Measurements from ENCODE around the gene RASD1.

RASD1 gene

DNA sequence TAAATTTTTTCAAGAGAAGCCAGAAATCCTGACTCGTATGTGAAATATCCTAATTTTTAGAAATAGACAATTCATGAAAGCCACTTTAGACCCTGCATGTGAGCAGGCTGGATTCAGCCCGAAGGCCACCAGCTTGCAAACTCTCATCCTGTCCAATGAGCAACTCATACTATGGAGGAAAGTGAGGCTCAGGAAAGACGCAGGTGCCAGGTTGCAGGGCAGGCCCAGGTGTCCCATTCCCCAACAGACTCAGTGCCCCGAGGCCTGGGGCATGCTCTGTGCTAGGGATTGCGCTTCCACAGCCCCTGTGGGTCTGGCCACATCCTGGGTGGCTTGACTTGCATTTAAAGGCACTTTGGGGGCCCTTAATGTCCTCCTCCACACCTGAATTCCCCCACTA lies 16.7 kb upstream of the RASD1 start:
- TF ChIP-seq, protein P1, sequence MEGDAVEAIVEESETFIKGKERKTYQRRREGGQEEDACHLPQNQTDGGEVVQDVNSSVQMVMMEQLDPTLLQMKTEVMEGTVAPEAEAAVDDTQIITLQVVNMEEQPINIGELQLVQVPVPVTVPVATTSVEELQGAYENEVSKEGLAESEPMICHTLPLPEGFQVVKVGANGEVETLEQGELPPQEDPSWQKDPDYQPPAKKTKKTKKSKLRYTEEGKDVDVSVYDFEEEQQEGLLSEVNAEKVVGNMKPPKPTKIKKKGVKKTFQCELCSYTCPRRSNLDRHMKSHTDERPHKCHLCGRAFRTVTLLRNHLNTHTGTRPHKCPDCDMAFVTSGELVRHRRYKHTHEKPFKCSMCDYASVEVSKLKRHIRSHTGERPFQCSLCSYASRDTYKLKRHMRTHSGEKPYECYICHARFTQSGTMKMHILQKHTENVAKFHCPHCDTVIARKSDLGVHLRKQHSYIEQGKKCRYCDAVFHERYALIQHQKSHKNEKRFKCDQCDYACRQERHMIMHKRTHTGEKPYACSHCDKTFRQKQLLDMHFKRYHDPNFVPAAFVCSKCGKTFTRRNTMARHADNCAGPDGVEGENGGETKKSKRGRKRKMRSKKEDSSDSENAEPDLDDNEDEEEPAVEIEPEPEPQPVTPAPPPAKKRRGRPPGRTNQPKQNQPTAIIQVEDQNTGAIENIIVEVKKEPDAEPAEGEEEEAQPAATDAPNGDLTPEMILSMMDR (conservative IDR thresholded peaks at IDR 0.05): no peak
- H3K27ac ChIP-seq: no peak overlapping the region

DNA sequence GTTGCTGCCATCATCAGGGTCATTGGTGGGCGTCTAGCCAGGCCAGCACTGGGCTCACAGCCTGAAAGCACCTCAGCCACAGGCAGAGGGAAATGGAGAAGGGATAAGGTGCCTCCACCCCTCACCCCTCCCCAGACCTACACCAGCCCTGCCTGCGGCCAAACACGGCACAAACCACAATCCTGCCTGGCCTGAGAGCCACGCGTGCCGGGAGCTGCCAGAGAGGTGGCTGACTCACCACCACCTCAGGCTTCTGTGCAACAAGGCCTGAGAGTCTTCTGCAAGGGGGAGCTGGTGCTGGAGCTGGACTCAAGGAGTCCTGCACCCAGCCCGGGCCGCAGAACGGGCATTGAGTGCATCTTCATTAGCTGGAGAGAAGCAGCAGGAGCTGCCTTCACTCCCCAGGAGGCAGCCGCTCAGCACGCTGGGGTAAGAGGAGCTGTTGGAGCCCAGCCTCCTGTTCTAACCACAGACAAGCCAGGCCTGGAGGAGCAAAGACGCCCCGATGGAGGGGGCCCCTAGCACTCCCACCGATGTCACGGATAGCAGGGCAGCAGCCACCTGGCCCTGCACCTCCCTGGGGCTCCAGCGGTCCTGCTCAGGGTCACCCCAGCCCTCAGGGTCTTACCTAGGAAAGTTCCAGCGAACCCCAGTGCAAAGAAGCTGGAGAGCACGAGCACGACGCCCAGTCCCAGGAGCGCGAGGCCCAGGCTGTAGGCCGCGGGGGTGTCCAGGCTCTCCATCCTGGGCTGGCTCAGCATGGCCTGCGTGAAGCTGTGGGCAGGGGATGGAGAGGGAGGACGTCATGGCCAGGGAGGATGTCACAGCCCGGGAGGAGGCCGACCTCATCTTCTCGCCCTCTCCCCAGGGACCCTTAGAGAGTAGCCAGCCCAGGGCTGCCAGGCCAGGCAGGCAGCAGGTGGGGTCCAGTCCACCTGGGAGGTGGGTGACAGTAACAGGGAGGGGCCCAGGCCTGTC lies 16.0 kb upstream of the RASD1 start:
- TF ChIP-seq, protein P1 (conservative IDR thresholded peaks at IDR 0.05): no peak
- H3K27ac ChIP-seq: no peak overlapping the region

DNA sequence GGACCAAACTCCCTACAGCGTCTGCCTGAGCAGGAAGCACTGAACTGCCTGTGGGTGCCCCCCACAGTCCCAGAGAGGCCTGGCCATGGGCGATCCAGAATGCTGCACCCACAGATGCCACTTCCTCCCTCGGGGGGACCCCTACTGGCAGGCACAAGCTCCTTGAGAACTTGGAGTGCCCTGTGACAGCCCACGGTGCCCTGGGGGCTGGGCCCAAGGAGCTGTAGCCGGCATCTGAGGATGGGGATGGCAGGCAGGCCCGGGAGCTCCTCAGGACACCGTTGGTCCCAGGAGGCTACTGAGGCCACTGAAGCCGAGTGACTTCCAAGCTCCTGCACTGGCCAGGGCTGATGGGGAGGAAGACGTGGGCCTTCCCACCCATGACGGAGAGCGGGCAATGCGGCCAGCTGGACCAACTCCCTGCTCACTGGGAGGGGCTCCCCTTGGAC lies 15.1 kb upstream of the RASD1 start:
- no peak overlapping the region for H3K27ac ChIP-seq
- TF ChIP-seq, protein P1 (conservative IDR thresholded peaks at IDR 0.05): no peak

DNA sequence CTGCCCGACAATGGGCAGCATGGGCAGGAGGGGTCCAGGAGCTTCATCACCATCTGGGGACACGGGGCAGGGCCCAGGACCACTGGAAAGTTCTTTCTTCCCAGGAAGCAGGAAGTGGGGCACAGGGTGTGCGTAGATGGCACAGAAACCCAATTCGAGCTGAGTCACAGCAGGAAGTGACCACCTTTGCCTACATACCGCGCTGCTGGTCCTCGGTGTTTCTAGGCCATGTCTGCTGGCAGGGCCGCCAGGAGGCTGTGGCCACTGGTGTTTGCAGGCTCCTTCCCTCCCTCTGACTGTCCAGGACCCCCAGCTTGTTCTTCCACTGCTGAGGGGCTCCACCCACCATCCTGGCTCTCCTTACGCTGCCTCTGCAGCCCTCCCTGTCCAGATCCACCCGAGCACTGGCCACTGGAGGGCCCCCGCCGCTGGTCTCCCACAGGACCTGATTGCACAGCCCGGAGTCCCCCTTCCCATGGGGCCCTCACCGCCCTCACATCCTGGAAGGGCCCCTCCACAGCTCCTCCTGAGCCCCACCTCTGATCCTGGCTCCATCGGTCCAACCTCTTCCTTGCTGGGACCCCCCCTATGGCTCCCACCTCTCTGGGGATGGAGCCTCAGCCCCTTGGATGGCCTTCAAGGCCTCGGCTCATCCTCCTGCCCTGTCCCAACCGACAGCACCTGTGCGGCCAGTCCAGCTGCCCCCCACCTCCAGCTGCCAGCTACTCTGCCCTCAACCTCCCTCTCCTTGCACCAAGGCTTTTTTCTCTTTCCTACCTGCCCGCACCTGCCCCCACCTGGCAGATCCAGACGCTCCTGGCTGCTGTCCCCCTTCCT lies 14.5 kb upstream of the RASD1 start:
- H3K27ac ChIP-seq: no peak overlapping the region
- TF ChIP-seq, protein P1 (conservative IDR thresholded peaks at IDR 0.05): no peak

DNA sequence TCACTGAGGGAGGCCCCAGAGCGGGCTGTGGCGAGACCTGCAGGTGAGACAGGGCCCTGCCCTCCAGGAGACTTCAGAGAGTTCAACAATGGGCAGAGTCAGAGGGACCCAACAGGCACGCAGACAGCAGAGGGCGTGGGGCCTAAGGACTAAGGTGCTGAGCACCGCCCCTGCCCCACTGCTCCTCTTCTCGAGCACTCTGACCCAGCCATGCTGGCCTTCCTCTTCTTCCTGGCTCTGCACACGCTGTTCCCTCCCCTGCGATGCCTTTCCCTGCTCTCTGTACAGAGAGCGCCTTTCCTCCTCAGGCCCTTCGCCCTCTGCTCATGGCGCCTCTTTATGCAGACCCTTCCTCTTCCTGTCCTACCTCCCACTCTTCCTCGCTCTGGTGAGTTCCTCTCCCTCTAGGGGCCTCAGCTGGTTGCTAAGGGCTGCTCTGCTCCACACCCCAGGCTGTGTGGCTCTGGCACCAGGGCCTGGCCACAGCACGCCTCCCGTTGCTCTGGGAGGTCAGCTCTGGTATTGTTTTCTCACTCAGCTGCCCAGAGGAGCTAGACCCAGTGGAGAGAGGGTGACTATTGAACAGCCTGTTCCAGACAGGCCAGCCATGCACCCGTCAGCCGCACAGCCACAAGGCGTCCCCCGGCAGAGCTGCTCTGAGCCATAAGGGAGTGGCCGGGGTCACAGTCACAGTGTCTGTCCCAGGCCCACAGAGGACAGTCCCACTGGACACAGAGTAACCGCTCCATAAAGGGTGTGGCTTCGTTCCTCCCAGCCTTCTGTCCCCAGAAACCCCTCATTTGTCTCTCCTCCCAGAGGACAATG lies 13.6 kb upstream of the RASD1 start:
- TF ChIP-seq, protein P1 (conservative IDR thresholded peaks at IDR 0.05): no peak
- no peak overlapping the region for H3K27ac ChIP-seq

DNA sequence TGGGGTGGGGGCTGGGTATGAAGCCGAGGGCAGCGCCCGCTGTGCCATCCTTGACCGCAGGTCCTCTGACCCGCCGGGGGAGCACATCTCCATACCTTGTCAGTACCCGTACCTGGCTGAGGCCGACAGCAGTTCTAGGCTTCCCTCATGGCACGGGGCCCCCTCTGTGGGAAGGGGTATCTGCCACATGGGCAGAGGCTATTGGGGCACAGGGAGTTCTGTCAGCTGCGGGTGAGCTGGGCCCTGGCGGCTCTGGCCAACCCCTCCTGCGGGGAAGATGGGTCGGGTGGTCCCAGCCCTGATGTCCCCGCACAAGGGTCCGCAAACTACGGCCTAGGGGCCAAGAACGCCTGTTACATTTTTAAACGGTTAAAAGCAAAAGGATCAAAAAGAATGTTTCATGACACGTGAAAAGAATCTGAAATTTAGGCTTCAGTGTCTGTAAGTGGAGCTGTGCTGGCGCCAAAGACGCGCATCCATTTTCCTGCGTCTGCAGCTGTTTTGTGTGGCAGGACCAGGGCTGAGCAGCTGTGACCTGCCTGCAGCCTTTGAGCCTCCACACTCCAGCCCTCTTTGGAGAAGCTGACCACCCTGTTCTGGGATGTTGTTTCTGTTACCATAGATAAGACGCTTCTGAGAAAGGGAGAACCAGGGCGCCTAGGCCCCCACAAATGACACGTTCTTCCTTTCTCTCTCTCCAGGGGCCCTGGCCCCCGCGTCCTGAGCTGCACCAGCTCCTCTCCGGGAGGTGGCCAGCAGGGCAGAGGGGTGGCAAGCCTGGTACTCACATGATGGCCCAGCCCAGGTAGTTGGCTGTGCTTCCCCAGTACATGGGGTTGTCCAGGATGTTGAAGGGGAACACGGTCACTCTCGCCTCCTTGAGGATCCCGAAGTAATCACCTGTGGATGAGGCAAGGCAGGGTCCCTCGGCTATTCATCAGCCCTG lies 12.7 kb upstream of the RASD1 start:
- H3K27ac ChIP-seq: no peak overlapping the region
- TF ChIP-seq, protein P1 (conservative IDR thresholded peaks at IDR 0.05): no peak

Measured in VCaP (cell line).